Sigmoid colon (tissue), 4 donors: ENCODE data around the gene SPHK2.

Source experiments
- EP300 ChIP-seq, 4 donors: sonication (generic); formaldehyde crosslinking; IDR thresholded peaks; one replicate each; pipeline ENCODE4 v1.6.1; 2017; ENCODE audit warnings: antibody characterized with exemption in 4 of 4
- POLR2A ChIP-seq, 2 donors: fragments of 450-650 bp; IDR thresholded peaks; one replicate each; pipeline ENCODE4 v1.6.1; 2016; ENCODE audit warnings: antibody characterized with exemption in 2 of 2, mild to moderate bottlenecking in 2 of 2, moderate library complexity in 2 of 2
- POLR2AphosphoS5 ChIP-seq, 4 donors: sonication (generic); formaldehyde crosslinking; IDR thresholded peaks; one replicate each; pipeline ENCODE4 v1.6.1; 2017; ENCODE audit warnings: antibody characterized with exemption in 4 of 4
- TF ChIP-seq, protein P1 (sequence below), 4 experiments: fragments of 450-650 bp in 3 of 4; fragments of 200-600 bp in 1 of 4; IDR thresholded peaks; one replicate each; pipeline ENCODE4 v1.5.1; 2016 to 2019; ENCODE audit warnings: antibody characterized with exemption in 4 of 4, mild to moderate bottlenecking in 3 of 4, moderate library complexity in 2 of 4

GRCh38 chr19:48623556-48624066 is 4.3 kb downstream of the SPHK2 start:
- TF ChIP-seq, protein P1, sequence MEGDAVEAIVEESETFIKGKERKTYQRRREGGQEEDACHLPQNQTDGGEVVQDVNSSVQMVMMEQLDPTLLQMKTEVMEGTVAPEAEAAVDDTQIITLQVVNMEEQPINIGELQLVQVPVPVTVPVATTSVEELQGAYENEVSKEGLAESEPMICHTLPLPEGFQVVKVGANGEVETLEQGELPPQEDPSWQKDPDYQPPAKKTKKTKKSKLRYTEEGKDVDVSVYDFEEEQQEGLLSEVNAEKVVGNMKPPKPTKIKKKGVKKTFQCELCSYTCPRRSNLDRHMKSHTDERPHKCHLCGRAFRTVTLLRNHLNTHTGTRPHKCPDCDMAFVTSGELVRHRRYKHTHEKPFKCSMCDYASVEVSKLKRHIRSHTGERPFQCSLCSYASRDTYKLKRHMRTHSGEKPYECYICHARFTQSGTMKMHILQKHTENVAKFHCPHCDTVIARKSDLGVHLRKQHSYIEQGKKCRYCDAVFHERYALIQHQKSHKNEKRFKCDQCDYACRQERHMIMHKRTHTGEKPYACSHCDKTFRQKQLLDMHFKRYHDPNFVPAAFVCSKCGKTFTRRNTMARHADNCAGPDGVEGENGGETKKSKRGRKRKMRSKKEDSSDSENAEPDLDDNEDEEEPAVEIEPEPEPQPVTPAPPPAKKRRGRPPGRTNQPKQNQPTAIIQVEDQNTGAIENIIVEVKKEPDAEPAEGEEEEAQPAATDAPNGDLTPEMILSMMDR (IDR thresholded peaks at IDR 0.05), result no peak
- no peak for TF ChIP-seq POLR2A (IDR thresholded peaks at IDR 0.05)
- TF ChIP-seq POLR2AphosphoS5 (IDR thresholded peaks at IDR 0.05), result peak in 1 of 4 donors; percentile 4
- TF ChIP-seq EP300 (IDR thresholded peaks at IDR 0.05), result no peak
